Smooth muscle cell (in vitro differentiated cells): ENCODE results near the gene SND1. TPM values are rescaled to one million over a fixed set of nuclear protein-coding genes. Genes with fewer than 3 reads are reported as not detected.

Source experiments
- DNase-seq: peaks from one replicate; lab custom pipeline; 2025; ENCODE audit not compliant: unreplicated experiment; lab: John Stamatoyannopoulos, UW
- H2AFZ ChIP-seq: fragments of 200-600 bp; sonication (generic); 2 replicates; pipeline ENCODE4 v1.6.0; 2016; ENCODE audit warnings: antibody characterized with exemption, low read depth, mild to moderate bottlenecking
- H3F3A ChIP-seq: fragments of 200-600 bp; sonication (generic); 2 replicates; pipeline ENCODE4 v1.6.0; 2017; ENCODE audit warnings: antibody characterized with exemption, low read depth
- H3K27ac ChIP-seq: fragments of 200-600 bp; sonication (generic); 2 replicates; pipeline ENCODE4 v1.5.1; 2016; ENCODE audit warnings: low read depth, mild to moderate bottlenecking
- H3K27me3 ChIP-seq: fragments of 200-600 bp; sonication (generic); 2 replicates; pipeline ENCODE4 v1.6.1; 2016; ENCODE audit warnings: low read depth, mild to moderate bottlenecking
- H3K36me3 ChIP-seq: fragments of 200-600 bp; sonication (generic); 2 replicates; pipeline ENCODE4 v1.5.1; 2016; ENCODE audit warnings: low read depth
- H3K4me1 ChIP-seq: fragments of 200-600 bp; sonication (generic); 2 replicates; pipeline ENCODE4 v1.5.1; 2016; ENCODE audit warnings: low read depth
- H3K4me2 ChIP-seq: fragments of 200-600 bp; sonication (generic); 2 replicates; pipeline ENCODE4 v1.6.0; 2016; ENCODE audit warnings: mild to moderate bottlenecking
- H3K4me3 ChIP-seq: fragments of 200-600 bp; sonication (generic); 2 replicates; pipeline ENCODE4 v1.5.1; 2016; ENCODE audit warnings: mild to moderate bottlenecking
- H3K79me2 ChIP-seq: fragments of 200-600 bp; sonication (generic); 2 replicates; pipeline ENCODE4 v1.6.0; 2016; ENCODE audit warnings: low read depth, mild to moderate bottlenecking
- H3K9ac ChIP-seq: fragments of 200-600 bp; sonication (generic); 2 replicates; pipeline ENCODE4 v1.6.0; 2016; ENCODE audit warnings: low read depth
- H3K9me3 ChIP-seq: fragments of 200-600 bp; sonication (generic); replicated peaks from 2 replicates; pipeline ENCODE4 v1.5.1; 2016; ENCODE audit warnings: low read depth
- H4K20me1 ChIP-seq: fragments of 200-600 bp; sonication (generic); 2 replicates; pipeline ENCODE4 v1.6.0; 2016; ENCODE audit warnings: low read depth
- CTCF ChIP-seq: fragments of 200-600 bp; sonication (generic); IDR thresholded peaks from 2 replicates; pipeline ENCODE4 v1.5.1; 2017; ENCODE audit warnings: borderline replicate concordance, mild to moderate bottlenecking, antibody characterized with exemption; ENCODE audit not compliant: insufficient read depth, poor library complexity, severe bottlenecking
- WGBS: methylation state at CpG from one replicate; pipeline ENCODE4 v1.1.7; 2016; ENCODE audit warnings: low lambda C conversion rate; 5-methylcytosine and 5-hydroxymethylcytosine counted together
- polyA plus RNA-seq: library from polyadenylated mRNA; unstranded; fragments of >200 nt; fragmentation: Nextera tagmentation; extraction: Ambion mirVana; gene quantifications from 2 replicates; pipeline ENCODE4 v1.2.1, GENCODE V29; 2016
- total RNA-seq: library from RNA; depleted of rRNA; stranded (reverse); fragments of >200 nt; gene quantifications from 2 replicates; pipeline ENCODE4 v1.2.3, GENCODE V29; 2014

The SND1 gene
- total and polyA plus RNA-seq, 2 experiments from 2014 or later, result 129 to 136 TPM

GRCh38 chr7:127993987-127994386 lies 342.0 kb downstream of the SND1 start:
- 89% methylated on average over 5 of the region's 5 CpGs for WGBS
- H3K4me2 ChIP-seq, result no peak overlapping the region
- no peak for DNase-seq

GRCh38 chr7:127995156-127995880 lies 343.3 kb downstream of the SND1 start:
- H3K9ac ChIP-seq, result no peak overlapping the region
- H4K20me1 ChIP-seq, result peaks cover 99% of the 10 kb centered on the region
- no peak for DNase-seq
- H3K36me3 ChIP-seq, result no peaks in the 10 kb centered on the region
- peak overlapping the region; percentile 8 for H3K4me2 ChIP-seq
- H2AFZ ChIP-seq, result no peak overlapping the region
- no peaks in the 10 kb centered on the region for H3K79me2 ChIP-seq
- TF ChIP-seq CTCF, result no peak
- 44% methylated on average over 3 of the region's 3 CpGs for WGBS
- H3K4me3 ChIP-seq, result no peak overlapping the region
- H3K9me3 ChIP-seq, result no peaks in the 10 kb centered on the region
- no peaks in the 10 kb centered on the region for H3K27me3 ChIP-seq
- peaks cover 2% of the 10 kb centered on the region for H3F3A ChIP-seq
- peaks cover 20% of the 10 kb centered on the region for H3K4me1 ChIP-seq
- H3K27ac ChIP-seq, result peak overlapping the region; percentile 13

More at GRCh38 chr7:127993987-127994386, 342.0 kb downstream of the SND1 start:
- Histone ChIP-seq H3K36me3 (no peaks in the 10 kb centered on the region), H3F3A (peaks cover 2% of the 10 kb centered on the region), H3K4me3 (no peak overlapping the region), H3K27me3 (no peaks in the 10 kb centered on the region), H3K79me2 (no peaks in the 10 kb centered on the region), H3K9ac (no peak overlapping the region), H2AFZ (no peak overlapping the region), H4K20me1 (peaks cover 99% of the 10 kb centered on the region), H3K4me1 (peaks cover 20% of the 10 kb centered on the region), H3K27ac (no peak overlapping the region), H3K9me3 (no peaks in the 10 kb centered on the region)
- TF ChIP-seq CTCF, result no peak

GRCh38 chr7:127995881-127996215 lies 343.9 kb downstream of the SND1 start:
- no peaks in the 10 kb centered on the region for H3K79me2 ChIP-seq
- no peaks in the 10 kb centered on the region for H3K9me3 ChIP-seq
- no peak overlapping the region for H3K4me3 ChIP-seq
- H2AFZ ChIP-seq, result no peak overlapping the region
- H3F3A ChIP-seq, result peaks cover 2% of the 10 kb centered on the region
- H4K20me1 ChIP-seq, result peaks cover 99% of the 10 kb centered on the region
- no peak overlapping the region for H3K9ac ChIP-seq
- DNase-seq, result no peak
- peak overlapping the region; percentile 13 for H3K27ac ChIP-seq
- WGBS, result 76% methylated on average over 3 of the region's 3 CpGs
- no peaks in the 10 kb centered on the region for H3K36me3 ChIP-seq
- H3K27me3 ChIP-seq, result no peaks in the 10 kb centered on the region
- peaks cover 20% of the 10 kb centered on the region for H3K4me1 ChIP-seq
- TF ChIP-seq CTCF, result no peak
- H3K4me2 ChIP-seq, result no peak overlapping the region
